Measurements from ENCODE around the gene PAPSS1. TPM values are rescaled to one million over a fixed set of nuclear protein-coding genes. Genes with fewer than 3 reads are reported as not detected.

PAPSS1 gene
- total and polyA plus RNA-seq, 2 of the 8 experiments (the other 6 are each of a cell fraction or from before 2014, with no cell fraction given) = 79.2 to 98.5 TPM

GRCh38 chr4:107592519-107592918 is 127.5 kb downstream of the PAPSS1 start:
- no peak overlapping the region for H3K4ac ChIP-seq (replicated peaks; ENCODE audit: insufficient read length, low read depth, low read length)

More at GRCh38 chr4:107592519-107592918, 127.5 kb downstream of the PAPSS1 start:
- no peak overlapping the region for H3K56ac ChIP-seq (replicated peaks; ENCODE audit: insufficient read length, low read depth, low read length)
- H2BK15ac ChIP-seq (ENCODE audit: low read length) = no peak overlapping the region
- H2BK20ac ChIP-seq (ENCODE audit: low read length) = no peak overlapping the region
- H4K20me1 ChIP-seq (replicated peaks in 1 of 2; ENCODE audit: control insufficient read depth in 1 of 2, insufficient read depth in 2 of 2, low read length in 2 of 2) = no peaks in the 10 kb centered on the region
- H4K8ac ChIP-seq (ENCODE audit: extremely low read depth, insufficient read depth, low read length) = no peak overlapping the region
- POLR2A ChIA-PET (ENCODE audit: partially characterized antibody) = no interaction called here
- no peaks in the 10 kb centered on the region; a peak in 1 of 8 replicates for H3K36me3 ChIP-seq (ENCODE audit: control insufficient read depth in 2 of 4, insufficient read depth in 4 of 4, low read length in 3 of 4)
- no peak for DNase-seq (ENCODE audit: low read depth in 1 of 2, low spot score in 2 of 2)
- no peak overlapping the region for H2BK120ac ChIP-seq (replicated peaks; ENCODE audit: low read depth, low read length)
- TF ChIP-seq PHF8 (conservative IDR thresholded peaks at IDR 0.05; ENCODE audit: low read depth, low read length) (no peak), RXRA (IDR thresholded peaks at IDR 0.05; ENCODE audit: insufficient read depth, low read depth, low read length) (no peak), NRF1 (IDR thresholded peaks at IDR 0.05; ENCODE audit: low read depth, low read length) (no peak), FOSL1 (IDR thresholded peaks at IDR 0.05; ENCODE audit: insufficient read depth, low read depth, low read length) (no peak), RAD21 (IDR thresholded peaks at IDR 0.05 in 1 of 2, conservative IDR thresholded peaks at IDR 0.05 in 1 of 2; ENCODE audit: low read depth in 2 of 2, low read length in 2 of 2) (no peak), ATF2 (IDR thresholded peaks at IDR 0.05; ENCODE audit: low read length) (no peak), BRCA1 (IDR thresholded peaks at IDR 0.05; ENCODE audit: low read depth, low read length) (no peak), GABPA (IDR thresholded peaks at IDR 0.05; ENCODE audit: borderline replicate concordance, insufficient read depth, low read length) (no peak), CBX5 (IDR thresholded peaks at IDR 0.05; ENCODE audit: low read depth, low read length) (no peak), SP2 (IDR thresholded peaks at IDR 0.05; ENCODE audit: low read length) (no peak), SRF (IDR thresholded peaks at IDR 0.05; ENCODE audit: low read depth, low read length) (no peak), E2F6 (IDR thresholded peaks at IDR 0.05) (no peak)
- no peak overlapping the region for H2BK5ac ChIP-seq (ENCODE audit: low read depth, low read length)
- H3K9me3 ChIP-seq (ENCODE audit: insufficient read depth in 2 of 2, low read depth in 1 of 2, low read length in 1 of 2) = peaks cover 10 to 14% of the 10 kb centered on the region in 2 experiments
- H3K4me2 ChIP-seq (ENCODE audit: insufficient read depth in 1 of 2, low read depth in 2 of 2, low read length in 2 of 2) = no peak overlapping the region
- H3K27me3 ChIP-seq (replicated peaks in 1 of 4; ENCODE audit: control insufficient read depth in 3 of 4, extremely low read depth in 1 of 4, insufficient read depth in 3 of 4, low read length in 3 of 4) = no peaks in the 10 kb centered on the region
- no peak overlapping the region for H2BK12ac ChIP-seq (ENCODE audit: low read depth, low read length)
- CTCF ChIA-PET (ENCODE audit: partially characterized antibody) = no interaction called here
- H4K91ac ChIP-seq (replicated peaks; ENCODE audit: insufficient read length, low read length) = no peak overlapping the region
- WGBS, 2 experiments (ENCODE audit: extremely low coverage in 1 of 2, insufficient coverage in 1 of 2, insufficient read length in 1 of 2, insufficient replicate concordance in 2 of 2, low coverage in 1 of 2, low lambda C conversion rate in 2 of 2, missing lambda C conversion rate in 1 of 2) = 93% methylated on average over 2 of the region's 2 CpGs; no CpG with 5 or more reads in 1 of the 2 experiments
- no peak overlapping the region for H3K27ac ChIP-seq (ENCODE audit: low read depth, low read length)
- no peak overlapping the region for H3K23ac ChIP-seq (ENCODE audit: insufficient read length)
- H4K5ac ChIP-seq (ENCODE audit: insufficient read length, low read depth, low read length) = no peak overlapping the region
- H3K79me1 ChIP-seq (ENCODE audit: low read depth, low read length) = no peaks in the 10 kb centered on the region
- H3K23me2 ChIP-seq (ENCODE audit: low read depth, low read length) = no peaks in the 10 kb centered on the region
- H3K18ac ChIP-seq (ENCODE audit: extremely low read depth, low read length) = no peak overlapping the region
- H3K4me1 ChIP-seq (replicated peaks in 1 of 4; ENCODE audit: control insufficient read depth in 3 of 4, insufficient read depth in 4 of 4, low read length in 3 of 4) = no peaks in the 10 kb centered on the region
- no peak overlapping the region for H3K4me3 ChIP-seq (ENCODE audit: extremely low read depth in 1 of 4, insufficient read depth in 2 of 4, low read depth in 3 of 4, low read length in 4 of 4)
- H3K14ac ChIP-seq (ENCODE audit: insufficient read length) = no peak overlapping the region
- H3K79me2 ChIP-seq (ENCODE audit: control insufficient read depth in 1 of 2, insufficient read depth in 2 of 2, low read length in 2 of 2) = no peaks in the 10 kb centered on the region
- no peak overlapping the region for H3K9ac ChIP-seq (replicated peaks in 1 of 4; ENCODE audit: extremely low read depth in 1 of 4, low read depth in 3 of 4, low read length in 3 of 4)
- no peak overlapping the region for H2AFZ ChIP-seq (ENCODE audit: low read length)
- FAIRE-seq = no peak
- no peak overlapping the region for H2AK5ac ChIP-seq (ENCODE audit: low read depth, low read length)

Data from H1 (cell line).